Central memory CD8-positive, alpha-beta T cell (primary cell): Measurements from ENCODE around the gene LRMDA.

ENCODE experiments used
- ATAC-seq: fragments of 150-1000 bp; cut with Tn5 transposase; replicated peaks from 2 replicates; pipeline ENCODE4 v1.10.0; 2022; ENCODE audit warnings: mild to moderate bottlenecking, moderate FRiP score, moderate number of reproducible peaks; ENCODE audit not compliant: poor library complexity, severe bottlenecking; ENCODE audit errors: extremely low read depth
- DNase-seq, 2 donors: peaks; one replicate each; pipeline ENCODE4 v3.0.0; 2021; ENCODE audit warnings: low spot score in 2 of 2
- H3K27ac Mint-ChIP-seq: one replicate; pipeline ENCODE4 v1.8.0; 2022; ENCODE audit warnings: low read depth, mild to moderate bottlenecking, moderate library complexity, mixed read lengths
- H3K27me3 Mint-ChIP-seq: one replicate; pipeline ENCODE4 v1.8.0; 2022; ENCODE audit warnings: mixed read lengths
- H3K36me3 Mint-ChIP-seq: one replicate; pipeline ENCODE4 v1.8.0; 2022; ENCODE audit warnings: mild to moderate bottlenecking, moderate library complexity, mixed read lengths; ENCODE audit not compliant: insufficient read depth
- H3K4me1 Mint-ChIP-seq: one replicate; pipeline ENCODE4 v1.8.0; 2022; ENCODE audit warnings: mixed read lengths
- H3K4me3 Mint-ChIP-seq: one replicate; pipeline ENCODE4 v1.8.0; 2022; ENCODE audit warnings: mild to moderate bottlenecking, moderate library complexity, mixed read lengths
- H3K9me3 Mint-ChIP-seq: one replicate; pipeline ENCODE4 v1.8.0; 2022; ENCODE audit warnings: mixed read lengths

Gene LRMDA

DNA sequence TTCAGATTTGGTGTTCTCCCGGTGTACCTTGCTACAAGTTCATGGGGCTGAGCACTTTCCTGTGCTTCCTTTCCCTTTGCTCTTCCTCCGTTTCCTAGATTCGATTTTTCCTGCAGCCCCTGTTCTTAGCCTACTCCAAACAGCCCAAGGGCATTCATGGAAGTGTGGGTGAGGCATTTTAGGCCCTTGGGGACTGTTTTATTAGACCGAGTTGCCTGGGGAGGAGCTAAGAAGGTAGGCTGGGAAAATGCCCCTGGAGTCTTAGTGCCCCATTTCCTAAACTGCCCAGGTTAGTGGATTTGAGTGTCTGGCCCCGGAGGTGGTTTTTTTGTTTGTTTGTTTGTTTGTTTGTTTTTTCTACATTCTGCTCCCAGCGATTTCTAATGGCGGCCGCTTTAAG, 1.8 kb downstream of the LRMDA start:
- Mint-ChIP-seq H3K36me3 (peaks cover 6% of the 10 kb centered on the region), H3K4me3 (no peak overlapping the region), H3K9me3 (no peaks in the 10 kb centered on the region), H3K27me3 (peaks cover 85% of the 10 kb centered on the region), H3K4me1 (no peaks in the 10 kb centered on the region), H3K27ac (no peak overlapping the region)
- DNase-seq (no peak), ATAC-seq (no peak)

DNA sequence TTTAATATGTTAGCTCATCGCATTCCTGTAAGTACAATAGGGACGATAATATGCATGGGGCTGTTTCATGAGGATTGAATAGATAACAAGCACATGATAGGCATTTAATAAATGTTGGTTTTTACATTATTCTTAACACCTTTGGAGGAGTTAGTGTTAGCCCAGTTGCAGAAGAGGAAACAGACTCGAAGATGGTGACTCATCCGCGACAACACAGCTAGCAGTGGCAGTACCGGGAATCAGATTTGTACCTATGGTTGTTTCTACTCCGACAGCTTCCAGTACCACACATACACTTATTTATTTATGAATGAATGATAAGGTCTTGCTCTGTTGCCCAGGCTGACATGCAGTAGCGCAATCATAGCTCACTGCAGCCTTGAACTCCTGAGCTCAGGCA, 2.9 kb downstream of the LRMDA start:
- Mint-ChIP-seq H3K4me3 (no peak overlapping the region), H3K27me3 (peaks cover 80% of the 10 kb centered on the region), H3K9me3 (no peaks in the 10 kb centered on the region), H3K36me3 (peaks cover 4% of the 10 kb centered on the region), H3K27ac (no peak overlapping the region), H3K4me1 (no peaks in the 10 kb centered on the region)
- ATAC-seq (no peak), DNase-seq (no peak)

DNA sequence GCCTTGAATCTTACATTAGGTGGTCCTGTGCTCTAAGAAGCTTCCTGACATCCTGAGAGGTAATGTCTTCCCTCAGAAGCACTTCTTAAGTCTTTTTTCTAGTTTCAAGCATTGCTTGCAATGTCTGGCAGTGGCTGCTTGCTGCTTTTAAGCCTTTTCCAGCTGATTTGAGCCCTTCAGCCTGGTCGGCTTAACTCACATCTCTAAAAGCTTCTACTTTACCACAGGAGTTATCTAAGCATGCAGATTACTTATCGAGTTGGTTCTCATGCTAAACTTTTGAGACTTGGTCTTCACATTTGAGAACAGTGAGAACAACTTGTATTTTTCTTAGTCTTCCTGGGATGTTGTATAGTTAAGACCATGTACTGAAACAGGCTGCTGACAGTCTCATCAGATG, 3.9 kb downstream of the LRMDA start:
- H3K9me3 Mint-ChIP-seq = no peaks in the 10 kb centered on the region
- H3K27ac Mint-ChIP-seq = no peak overlapping the region
- H3K4me3 Mint-ChIP-seq = no peak overlapping the region
- no peak for ATAC-seq
- H3K27me3 Mint-ChIP-seq = peaks cover 80% of the 10 kb centered on the region
- no peak for DNase-seq
- H3K36me3 Mint-ChIP-seq = peaks cover 4% of the 10 kb centered on the region
- H3K4me1 Mint-ChIP-seq = no peaks in the 10 kb centered on the region

DNA sequence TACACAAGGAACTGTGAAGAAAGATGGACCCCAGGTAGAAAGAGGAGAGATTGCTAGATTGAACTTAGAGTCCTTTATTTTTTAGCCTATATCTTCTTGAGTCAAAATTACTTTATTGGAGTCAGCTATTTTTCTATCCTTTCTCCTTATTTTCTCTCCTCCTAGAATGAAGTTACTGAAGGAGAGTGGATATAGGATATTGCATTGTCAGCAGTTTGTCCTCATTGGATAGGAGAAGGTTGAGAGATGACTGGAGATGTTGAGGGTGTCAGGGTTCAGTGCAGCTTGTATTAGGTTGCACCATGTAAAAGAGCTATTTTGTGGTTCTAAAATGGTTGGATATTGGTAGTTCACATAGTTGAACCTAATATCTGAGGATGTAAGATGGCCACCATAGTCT, 5.5 kb downstream of the LRMDA start:
- Mint-ChIP-seq H3K4me1 (no peaks in the 10 kb centered on the region), H3K27me3 (peaks cover 84% of the 10 kb centered on the region), H3K9me3 (no peaks in the 10 kb centered on the region), H3K27ac (no peak overlapping the region), H3K36me3 (peaks cover 3% of the 10 kb centered on the region), H3K4me3 (no peak overlapping the region)
- DNase-seq = no peak
- ATAC-seq = no peak

DNA sequence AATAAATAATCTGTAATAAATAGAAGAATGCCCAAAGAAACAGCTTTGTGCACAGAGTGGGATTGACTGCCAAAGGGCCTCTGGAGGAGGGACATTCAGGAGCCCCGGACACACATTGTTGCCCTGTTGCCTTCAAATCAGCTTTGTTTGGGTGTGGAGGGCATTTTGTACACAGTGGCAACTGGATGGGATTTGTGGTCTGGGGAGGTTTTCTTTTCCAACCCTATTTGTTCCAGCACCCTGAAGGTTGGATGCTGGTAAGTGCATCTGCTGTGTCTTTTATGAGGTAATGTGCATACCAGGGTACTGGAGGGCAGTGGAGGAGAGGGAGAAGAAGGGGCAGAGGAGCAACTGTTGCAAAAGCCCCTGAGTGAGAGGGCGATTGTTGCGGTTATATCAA, 6.3 kb downstream of the LRMDA start:
- no peak overlapping the region for H3K4me3 Mint-ChIP-seq
- no peak for DNase-seq
- peaks cover 84% of the 10 kb centered on the region for H3K27me3 Mint-ChIP-seq
- ATAC-seq = no peak
- H3K9me3 Mint-ChIP-seq = peaks cover 6% of the 10 kb centered on the region
- H3K36me3 Mint-ChIP-seq = peaks cover 3% of the 10 kb centered on the region
- no peaks in the 10 kb centered on the region for H3K4me1 Mint-ChIP-seq
- H3K27ac Mint-ChIP-seq = no peak overlapping the region

DNA sequence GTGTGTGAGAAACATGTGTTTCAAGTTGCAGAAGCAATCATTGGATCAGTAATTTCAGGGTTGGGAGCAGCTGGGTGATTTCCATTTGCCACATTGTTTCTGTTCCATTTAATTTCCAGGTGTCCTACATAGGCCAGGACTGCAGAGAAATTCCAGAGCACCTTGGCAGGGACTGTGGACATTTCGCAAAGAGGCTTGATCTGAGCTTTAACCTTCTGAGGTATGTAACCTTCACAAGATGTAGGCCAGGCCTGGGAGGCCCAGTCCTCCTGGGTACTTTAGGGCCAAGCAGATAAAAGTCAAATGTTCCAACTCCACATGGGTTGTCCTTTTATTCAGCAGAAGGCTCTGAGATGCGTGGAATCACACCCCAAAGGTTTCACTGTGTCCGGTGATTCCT, 6.9 kb downstream of the LRMDA start:
- Mint-ChIP-seq H3K27me3 (peaks cover 83% of the 10 kb centered on the region), H3K9me3 (peaks cover 10% of the 10 kb centered on the region), H3K4me3 (no peak overlapping the region), H3K27ac (no peak overlapping the region), H3K4me1 (no peaks in the 10 kb centered on the region), H3K36me3 (peaks cover 3% of the 10 kb centered on the region)
- DNase-seq (no peak), ATAC-seq (no peak)

DNA sequence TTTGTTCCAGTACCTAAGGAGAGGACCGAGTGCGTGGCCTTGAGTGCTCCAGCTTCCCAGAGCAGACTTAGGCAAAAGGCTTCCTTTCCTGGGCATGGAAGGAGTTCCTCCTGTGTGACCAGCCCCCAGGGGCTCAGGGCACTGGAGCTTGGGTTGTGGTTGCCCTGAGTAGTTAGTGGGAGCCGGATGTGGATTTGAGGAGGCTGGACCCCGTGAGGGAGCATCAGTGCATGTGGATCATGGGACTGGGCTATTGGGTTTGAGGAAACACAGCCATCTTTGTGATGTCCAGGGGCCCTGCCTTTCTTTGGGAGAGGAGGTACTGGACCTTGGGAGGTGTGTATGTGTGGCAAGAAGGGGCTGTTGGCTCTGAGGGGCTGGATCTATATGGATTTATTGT, 8.4 kb downstream of the LRMDA start:
- DNase-seq = no peak

DNA sequence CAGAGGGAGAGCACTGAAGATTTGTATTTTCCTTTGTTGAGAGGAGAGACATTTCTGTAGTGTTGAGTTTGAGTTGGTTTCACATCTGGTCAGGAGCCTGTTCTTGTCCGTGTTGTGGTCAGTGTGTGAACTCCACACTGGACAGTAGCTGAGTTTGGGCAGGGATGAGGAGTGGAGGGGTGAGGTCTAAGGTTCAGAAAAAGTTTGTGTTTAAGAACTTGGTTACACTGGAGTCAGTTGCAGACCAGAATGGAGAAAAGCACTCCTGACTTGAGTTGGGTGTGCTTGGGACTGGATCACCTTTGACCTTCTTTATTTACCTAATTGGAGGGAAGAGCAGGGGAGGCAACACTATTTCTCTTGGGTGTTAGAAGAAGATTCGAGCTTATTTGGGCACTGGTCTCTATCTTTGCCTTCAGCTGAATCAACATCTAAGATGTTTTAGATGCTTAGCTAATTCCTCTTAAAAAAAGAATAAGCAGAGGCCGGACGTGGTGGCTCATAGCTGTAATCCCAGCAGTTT, 8.9 kb downstream of the LRMDA start:
- ATAC-seq (no peak), DNase-seq (no peak)
- H3K9me3 Mint-ChIP-seq = peaks cover 20% of the 10 kb centered on the region
- peaks cover 63% of the 10 kb centered on the region for H3K27me3 Mint-ChIP-seq
- H3K4me3 Mint-ChIP-seq = no peak overlapping the region
- no peaks in the 10 kb centered on the region for H3K4me1 Mint-ChIP-seq
- no peaks in the 10 kb centered on the region for H3K36me3 Mint-ChIP-seq
- no peak overlapping the region for H3K27ac Mint-ChIP-seq

More for the DNA sequence above, 8.4 kb downstream of the LRMDA start:
- no peak for ATAC-seq
- H3K9me3 Mint-ChIP-seq = peaks cover 20% of the 10 kb centered on the region
- no peak overlapping the region for H3K4me3 Mint-ChIP-seq
- no peak overlapping the region for H3K27ac Mint-ChIP-seq
- no peaks in the 10 kb centered on the region for H3K4me1 Mint-ChIP-seq
- H3K27me3 Mint-ChIP-seq = peaks cover 68% of the 10 kb centered on the region
- no peaks in the 10 kb centered on the region for H3K36me3 Mint-ChIP-seq

DNA sequence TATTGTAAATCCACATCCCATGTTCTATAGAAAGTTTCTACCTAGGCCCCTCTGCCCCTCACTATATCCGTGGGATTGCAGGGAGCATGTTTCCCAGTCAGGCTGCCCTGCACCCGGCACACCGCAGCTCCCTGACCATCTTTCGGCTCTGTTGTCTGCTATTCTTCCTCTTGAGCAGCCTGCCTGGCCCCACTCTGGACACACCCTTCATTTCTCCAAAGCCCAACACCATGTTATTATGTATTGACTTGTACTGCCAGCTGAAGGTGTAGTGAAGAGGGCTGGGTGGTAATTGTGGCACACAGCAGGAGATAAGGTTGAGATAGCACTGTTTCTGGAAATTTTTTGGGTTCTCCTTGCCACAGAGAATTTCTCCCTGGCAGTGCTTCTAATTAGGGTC, 9.8 kb downstream of the LRMDA start:
- Mint-ChIP-seq H3K4me3 (no peak overlapping the region), H3K36me3 (no peaks in the 10 kb centered on the region), H3K27me3 (peaks cover 57% of the 10 kb centered on the region), H3K4me1 (no peaks in the 10 kb centered on the region), H3K9me3 (peaks cover 20% of the 10 kb centered on the region), H3K27ac (no peak overlapping the region)
- DNase-seq (no peak), ATAC-seq (no peak)

DNA sequence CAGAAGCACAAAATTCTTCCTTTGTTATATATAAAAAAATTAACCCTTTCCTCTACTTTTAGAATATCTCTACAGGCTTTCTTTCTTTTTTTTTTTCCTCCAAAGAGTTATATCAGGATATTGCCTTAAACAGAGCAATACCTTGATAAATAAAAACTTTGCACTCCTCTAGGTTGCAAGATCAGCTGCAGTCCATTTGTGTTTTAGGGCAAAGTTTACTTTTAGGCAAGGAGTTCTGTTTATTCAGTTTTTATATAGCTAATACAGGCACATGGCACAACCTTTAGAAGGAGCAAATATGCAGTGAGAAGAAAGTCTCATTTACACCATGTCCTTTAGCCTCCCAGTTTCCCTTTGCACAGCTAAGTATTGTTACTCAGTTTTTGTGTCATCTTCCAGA, 10.3 kb downstream of the LRMDA start:
- H3K27me3 Mint-ChIP-seq = peaks cover 57% of the 10 kb centered on the region
- H3K9me3 Mint-ChIP-seq = peaks cover 24% of the 10 kb centered on the region
- H3K4me3 Mint-ChIP-seq = no peak overlapping the region
- no peak overlapping the region for H3K27ac Mint-ChIP-seq
- H3K36me3 Mint-ChIP-seq = no peaks in the 10 kb centered on the region
- ATAC-seq (no peak), DNase-seq (no peak)
- no peaks in the 10 kb centered on the region for H3K4me1 Mint-ChIP-seq

DNA sequence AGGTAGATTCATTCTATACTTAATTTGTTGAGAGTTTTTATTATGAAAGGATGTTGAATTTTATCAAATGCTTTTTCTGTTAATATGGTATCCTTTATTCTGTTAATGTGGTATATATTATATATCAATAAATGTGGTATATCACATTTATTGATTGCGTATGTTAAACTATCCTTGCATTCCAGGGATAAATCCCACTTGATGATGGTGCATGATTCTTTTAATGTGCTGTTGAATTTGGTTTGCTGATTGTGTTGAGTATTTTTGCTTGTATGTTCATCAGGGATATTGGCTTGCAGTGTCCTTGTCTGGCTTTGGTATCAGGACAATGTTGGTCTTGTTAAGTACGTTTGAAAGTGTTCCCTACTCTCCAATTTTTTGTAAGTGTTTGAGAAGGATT, 11.9 kb downstream of the LRMDA start:
- ATAC-seq (no peak), DNase-seq (no peak)
- Mint-ChIP-seq H3K27me3 (peaks cover 54% of the 10 kb centered on the region), H3K4me1 (no peaks in the 10 kb centered on the region), H3K36me3 (no peaks in the 10 kb centered on the region), H3K27ac (no peak overlapping the region), H3K9me3 (peaks cover 26% of the 10 kb centered on the region), H3K4me3 (no peak overlapping the region)

DNA sequence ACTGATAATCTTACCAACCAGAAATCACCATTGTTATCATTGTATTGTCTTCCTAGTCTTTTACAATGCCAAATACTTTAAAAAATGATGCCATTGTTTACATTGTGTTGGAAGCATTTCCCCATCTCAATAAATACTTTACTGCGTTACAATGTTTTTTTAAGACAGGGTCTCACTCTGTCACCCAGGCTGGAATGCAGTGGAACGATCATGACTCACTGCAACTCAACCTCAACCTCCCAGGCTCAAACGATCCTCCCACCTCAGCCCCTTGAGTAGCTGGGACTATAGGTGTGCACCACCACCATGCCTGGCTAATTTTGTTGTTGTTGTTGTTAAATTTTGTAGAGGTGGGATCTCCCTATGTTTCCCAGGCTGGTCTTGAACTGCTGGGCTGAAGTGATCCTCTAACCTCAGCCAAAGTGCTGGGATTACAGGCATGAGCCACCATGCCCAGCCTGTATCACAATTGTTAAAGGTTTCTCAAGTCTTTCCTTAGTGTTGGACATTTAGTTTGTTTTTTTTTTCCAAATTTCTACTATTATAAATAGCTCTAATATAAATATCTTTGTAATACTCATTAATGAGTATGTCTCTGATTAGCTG, 13.5 kb downstream of the LRMDA start:
- Mint-ChIP-seq H3K27me3 (peaks cover 54% of the 10 kb centered on the region), H3K27ac (no peak overlapping the region), H3K4me1 (no peaks in the 10 kb centered on the region), H3K9me3 (peaks cover 26% of the 10 kb centered on the region), H3K36me3 (no peaks in the 10 kb centered on the region), H3K4me3 (no peak overlapping the region)
- ATAC-seq (no peak), DNase-seq (no peak)

DNA sequence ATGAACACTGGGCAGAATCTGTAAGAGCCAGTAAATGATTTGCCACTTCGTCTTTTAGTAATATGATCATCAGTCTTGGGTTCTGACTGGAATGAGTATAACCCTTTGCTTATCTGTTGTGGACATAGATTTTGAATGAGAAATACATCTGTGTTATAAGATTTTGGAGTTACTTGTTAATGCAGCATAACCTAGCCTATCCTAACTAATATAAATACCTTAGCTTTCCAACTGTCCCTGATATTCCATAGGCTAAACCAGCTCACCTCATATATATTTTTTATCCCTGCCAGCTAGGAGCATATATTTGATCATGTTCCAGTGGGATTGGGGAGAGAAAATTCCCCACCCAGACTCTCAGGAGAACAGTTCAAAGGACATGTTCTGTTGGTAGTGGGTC, 15.1 kb downstream of the LRMDA start:
- H3K9me3 Mint-ChIP-seq = peaks cover 26% of the 10 kb centered on the region
- H3K4me1 Mint-ChIP-seq = no peaks in the 10 kb centered on the region
- peaks cover 54% of the 10 kb centered on the region for H3K27me3 Mint-ChIP-seq
- ATAC-seq = no peak
- no peaks in the 10 kb centered on the region for H3K36me3 Mint-ChIP-seq
- no peak overlapping the region for H3K27ac Mint-ChIP-seq
- no peak for DNase-seq
- H3K4me3 Mint-ChIP-seq = no peak overlapping the region
